ENCODE measurements around the gene EFR3B.
A peak's percentile ranks its signal among the peaks of the same experiment; 100 is the strongest.

Gene EFR3B

GRCh38 chr2:25035537-25036220, 6.2 kb upstream of the EFR3B start:
- no peak for DNase-seq

GRCh38 chr2:25036221-25036559, 5.7 kb upstream of the EFR3B start:
- DNase-seq: no peak

GRCh38 chr2:25039126-25039525, 2.8 kb upstream of the EFR3B start:
- no peak for DNase-seq

- DNase-seq: no peak
Observed at GRCh38 chr2:25041307-25041927, 459 bp upstream of the EFR3B start.

- no peak for DNase-seq
Observed at GRCh38 chr2:25042321-25043240, 705 bp downstream of the EFR3B start.

- DNase-seq: peak; percentile 28
Observed at GRCh38 chr2:25043241-25043867, 1.5 kb downstream of the EFR3B start.

- DNase-seq: no peak
Observed at GRCh38 chr2:25044011-25044410, 2.1 kb downstream of the EFR3B start.

GRCh38 chr2:25044990-25045389, 3.1 kb downstream of the EFR3B start:
- DNase-seq: no peak

- DNase-seq: no peak
Observed at GRCh38 chr2:25049422-25049821, 7.5 kb downstream of the EFR3B start.

GRCh38 chr2:25050128-25050527, 8.3 kb downstream of the EFR3B start:
- DNase-seq: no peak

GRCh38 chr2:25053041-25053440, 11.2 kb downstream of the EFR3B start:
- DNase-seq: no peak

GRCh38 chr2:25054720-25055119, 12.8 kb downstream of the EFR3B start:
- no peak for DNase-seq

GRCh38 chr2:25055376-25055920, 13.6 kb downstream of the EFR3B start:
- DNase-seq: no peak

- DNase-seq: no peak
Observed at GRCh38 chr2:25056098-25056821, 14.4 kb downstream of the EFR3B start.

GRCh38 chr2:25062511-25062917, 20.6 kb downstream of the EFR3B start:
- no peak for DNase-seq

GRCh38 chr2:25063876-25064660, 22.2 kb downstream of the EFR3B start:
- peak; percentile 33 for DNase-seq

GRCh38 chr2:25065768-25066167, 23.9 kb downstream of the EFR3B start:
- DNase-seq: no peak

- DNase-seq: no peak
Observed at GRCh38 chr2:25066455-25066854, 24.6 kb downstream of the EFR3B start.

- no peak for DNase-seq
Observed at GRCh38 chr2:25068217-25068616, 26.3 kb downstream of the EFR3B start.

- DNase-seq: no peak
Observed at GRCh38 chr2:25071966-25072365, 30.1 kb downstream of the EFR3B start.

GRCh38 chr2:25072606-25073005, 30.7 kb downstream of the EFR3B start:
- DNase-seq: no peak

GRCh38 chr2:25073025-25073424, 31.1 kb downstream of the EFR3B start:
- DNase-seq: no peak
